HUES6 (cell line): Measurements from ENCODE around the gene KRT6A.

Experiments used
- H3K27ac ChIP-seq: 2 replicates; pipeline ENCODE4 v1.7.0; 2013; ENCODE audit warnings: low read depth, mild to moderate bottlenecking, low read length, inconsistent platforms
- H3K27me3 ChIP-seq: 2 replicates; pipeline ENCODE4 v1.6.1; 2013; ENCODE audit warnings: low read length; ENCODE audit not compliant: control insufficient read depth, insufficient read depth
- H3K36me3 ChIP-seq: 2 replicates; pipeline ENCODE4 v1.6.1; 2013; ENCODE audit warnings: low read length; ENCODE audit not compliant: control insufficient read depth, insufficient read depth
- H3K4me1 ChIP-seq: 2 replicates; pipeline ENCODE4 v1.6.1; 2013; ENCODE audit warnings: low read length; ENCODE audit not compliant: control insufficient read depth, insufficient read depth
- H3K4me3 ChIP-seq: 2 replicates; pipeline ENCODE4 v1.5.1; 2013; ENCODE audit warnings: low read depth, low read length
- H3K9ac ChIP-seq: one replicate; pipeline ENCODE4 v1.6.1; 2013; ENCODE audit warnings: mild to moderate bottlenecking, low read length
- H3K9me3 ChIP-seq: 2 replicates; pipeline ENCODE4 v1.6.1; 2013; ENCODE audit warnings: low read depth, low read length; ENCODE audit not compliant: control insufficient read depth, insufficient read depth

Gene KRT6A

GRCh38 chr12:52493172-52493571, at the start of gene KRT6A:
TSS of gene KRT6A (minus strand) at chr12:52493257. CDS start at chr12:52493188, 69 bp downstream.
- Histone ChIP-seq H3K36me3 (no peaks in the 10 kb centered on the region), H3K4me3 (no peak within 1 kb of the TSS), H3K27ac (no peak within 1 kb of the TSS), H3K4me1 (peaks cover 25% of the 10 kb centered on the region), H3K9ac (no peak within 1 kb of the TSS), H3K9me3 (peaks cover 12% of the 10 kb centered on the region), H3K27me3 (no peaks in the 10 kb centered on the region; the same call in 1 of the 2 replicates)

GRCh38 chr12:52542157-52542556, 49.1 kb upstream of the KRT6A start:
- no peaks in the 10 kb centered on the region; the same call in 1 of the 2 replicates for H3K4me1 ChIP-seq
- no peak overlapping the region for H3K27ac ChIP-seq
- H3K9ac ChIP-seq = no peak overlapping the region
- H3K36me3 ChIP-seq = no peaks in the 10 kb centered on the region
- no peaks in the 10 kb centered on the region for H3K27me3 ChIP-seq
- no peak overlapping the region for H3K4me3 ChIP-seq
- no peaks in the 10 kb centered on the region for H3K9me3 ChIP-seq

- Histone ChIP-seq H3K36me3 (no peaks in the 10 kb centered on the region), H3K27me3 (no peaks in the 10 kb centered on the region), H3K4me3 (no peak overlapping the region), H3K27ac (no peak overlapping the region), H3K4me1 (no peaks in the 10 kb centered on the region; the same call in 1 of the 2 replicates), H3K9ac (no peak overlapping the region), H3K9me3 (no peaks in the 10 kb centered on the region)
These were observed 48.7 kb upstream of the KRT6A start for GRCh38 chr12:52541709-52542108.

GRCh38 chr12:52540531-52540930, 47.5 kb upstream of the KRT6A start:
- no peaks in the 10 kb centered on the region for H3K27me3 ChIP-seq
- no peak overlapping the region for H3K4me3 ChIP-seq
- H3K4me1 ChIP-seq = no peaks in the 10 kb centered on the region; the same call in 1 of the 2 replicates
- H3K9me3 ChIP-seq = no peaks in the 10 kb centered on the region
- no peaks in the 10 kb centered on the region for H3K36me3 ChIP-seq
- no peak overlapping the region for H3K27ac ChIP-seq
- no peak overlapping the region for H3K9ac ChIP-seq

- no peak overlapping the region for H3K9ac ChIP-seq
- no peaks in the 10 kb centered on the region; the same call in 1 of the 2 replicates for H3K4me1 ChIP-seq
- no peaks in the 10 kb centered on the region for H3K27me3 ChIP-seq
- no peak overlapping the region for H3K4me3 ChIP-seq
- no peak overlapping the region for H3K27ac ChIP-seq
- H3K36me3 ChIP-seq = no peaks in the 10 kb centered on the region
- no peaks in the 10 kb centered on the region for H3K9me3 ChIP-seq
These were observed 46.7 kb upstream of the KRT6A start for GRCh38 chr12:52539821-52540173.

- Histone ChIP-seq H3K27ac (no peak overlapping the region), H3K36me3 (no peaks in the 10 kb centered on the region), H3K27me3 (no peaks in the 10 kb centered on the region), H3K9me3 (no peaks in the 10 kb centered on the region), H3K4me1 (no peaks in the 10 kb centered on the region; the same call in 1 of the 2 replicates), H3K9ac (no peak overlapping the region), H3K4me3 (no peak overlapping the region)
These were observed 46.2 kb upstream of the KRT6A start for GRCh38 chr12:52539083-52539820.

DNA sequence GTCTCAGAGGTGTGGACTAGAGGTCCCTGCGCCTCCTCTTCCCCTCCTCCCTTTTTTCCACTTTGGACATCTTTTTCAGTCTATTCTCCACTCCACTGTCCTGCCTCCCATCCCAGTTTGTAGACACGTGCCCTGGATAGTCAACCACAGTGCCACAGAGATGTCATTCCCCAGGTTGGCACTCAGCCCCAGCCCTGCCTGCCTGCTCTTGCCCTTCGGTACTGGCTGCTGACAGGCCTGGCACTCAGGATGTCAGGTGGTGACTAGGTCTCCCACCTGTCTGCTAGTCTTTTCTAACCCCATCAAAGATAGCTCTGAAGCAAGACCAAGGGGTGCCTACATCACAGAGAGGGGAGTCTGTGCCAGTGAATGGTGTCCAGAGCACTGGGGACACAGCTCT, 44.0 kb upstream of the KRT6A start:
- Histone ChIP-seq H3K4me3 (no peak overlapping the region), H3K4me1 (no peaks in the 10 kb centered on the region; the same call in 1 of the 2 replicates), H3K9me3 (no peaks in the 10 kb centered on the region), H3K36me3 (no peaks in the 10 kb centered on the region), H3K27me3 (no peaks in the 10 kb centered on the region), H3K9ac (no peak overlapping the region), H3K27ac (no peak overlapping the region)

GRCh38 chr12:52535574-52535973, 42.5 kb upstream of the KRT6A start:
- Histone ChIP-seq H3K9me3 (no peaks in the 10 kb centered on the region), H3K4me1 (no peaks in the 10 kb centered on the region; the same call in 1 of the 2 replicates), H3K27ac (no peak overlapping the region), H3K9ac (no peak overlapping the region), H3K4me3 (no peak overlapping the region), H3K27me3 (no peaks in the 10 kb centered on the region), H3K36me3 (no peaks in the 10 kb centered on the region)

- no peaks in the 10 kb centered on the region for H3K9me3 ChIP-seq
- no peaks in the 10 kb centered on the region for H3K36me3 ChIP-seq
- no peak overlapping the region for H3K4me3 ChIP-seq
- no peak overlapping the region for H3K9ac ChIP-seq
- no peaks in the 10 kb centered on the region; the same call in 1 of the 2 replicates for H3K4me1 ChIP-seq
- no peaks in the 10 kb centered on the region for H3K27me3 ChIP-seq
- no peak overlapping the region for H3K27ac ChIP-seq
These were observed 41.4 kb upstream of the KRT6A start for GRCh38 chr12:52534482-52534881.

GRCh38 chr12:52533686-52534470, 40.8 kb upstream of the KRT6A start:
- Histone ChIP-seq H3K27me3 (no peaks in the 10 kb centered on the region), H3K9ac (no peak overlapping the region), H3K4me3 (no peak overlapping the region), H3K9me3 (no peaks in the 10 kb centered on the region), H3K4me1 (no peaks in the 10 kb centered on the region; the same call in 1 of the 2 replicates), H3K27ac (no peak overlapping the region), H3K36me3 (no peaks in the 10 kb centered on the region)

DNA sequence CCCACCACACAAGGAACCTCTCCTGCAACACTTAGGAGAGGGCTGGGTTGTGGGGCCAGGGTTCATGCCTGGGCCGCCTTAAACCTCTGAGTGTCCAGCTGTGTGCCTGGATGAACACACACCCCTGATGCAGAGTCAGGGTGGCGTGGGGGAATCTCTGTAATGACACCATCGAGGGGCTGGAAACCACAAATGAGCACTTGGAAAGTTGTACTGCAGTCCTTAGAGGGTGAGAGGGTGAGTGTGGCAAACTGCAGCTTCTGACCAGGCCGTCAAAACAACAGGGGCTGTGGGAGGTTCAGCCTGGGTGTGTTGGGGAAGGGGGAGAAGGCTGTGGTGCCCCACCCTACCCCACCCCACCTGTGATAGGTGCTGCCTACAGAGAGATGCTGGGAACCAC, 39.6 kb upstream of the KRT6A start:
- no peak overlapping the region for H3K27ac ChIP-seq
- H3K27me3 ChIP-seq = no peaks in the 10 kb centered on the region
- no peaks in the 10 kb centered on the region for H3K36me3 ChIP-seq
- no peaks in the 10 kb centered on the region for H3K9me3 ChIP-seq
- H3K4me1 ChIP-seq = no peaks in the 10 kb centered on the region
- no peak overlapping the region for H3K9ac ChIP-seq
- no peak overlapping the region for H3K4me3 ChIP-seq
